Measurements from ENCODE around the gene CD4.

Gene CD4

DNA sequence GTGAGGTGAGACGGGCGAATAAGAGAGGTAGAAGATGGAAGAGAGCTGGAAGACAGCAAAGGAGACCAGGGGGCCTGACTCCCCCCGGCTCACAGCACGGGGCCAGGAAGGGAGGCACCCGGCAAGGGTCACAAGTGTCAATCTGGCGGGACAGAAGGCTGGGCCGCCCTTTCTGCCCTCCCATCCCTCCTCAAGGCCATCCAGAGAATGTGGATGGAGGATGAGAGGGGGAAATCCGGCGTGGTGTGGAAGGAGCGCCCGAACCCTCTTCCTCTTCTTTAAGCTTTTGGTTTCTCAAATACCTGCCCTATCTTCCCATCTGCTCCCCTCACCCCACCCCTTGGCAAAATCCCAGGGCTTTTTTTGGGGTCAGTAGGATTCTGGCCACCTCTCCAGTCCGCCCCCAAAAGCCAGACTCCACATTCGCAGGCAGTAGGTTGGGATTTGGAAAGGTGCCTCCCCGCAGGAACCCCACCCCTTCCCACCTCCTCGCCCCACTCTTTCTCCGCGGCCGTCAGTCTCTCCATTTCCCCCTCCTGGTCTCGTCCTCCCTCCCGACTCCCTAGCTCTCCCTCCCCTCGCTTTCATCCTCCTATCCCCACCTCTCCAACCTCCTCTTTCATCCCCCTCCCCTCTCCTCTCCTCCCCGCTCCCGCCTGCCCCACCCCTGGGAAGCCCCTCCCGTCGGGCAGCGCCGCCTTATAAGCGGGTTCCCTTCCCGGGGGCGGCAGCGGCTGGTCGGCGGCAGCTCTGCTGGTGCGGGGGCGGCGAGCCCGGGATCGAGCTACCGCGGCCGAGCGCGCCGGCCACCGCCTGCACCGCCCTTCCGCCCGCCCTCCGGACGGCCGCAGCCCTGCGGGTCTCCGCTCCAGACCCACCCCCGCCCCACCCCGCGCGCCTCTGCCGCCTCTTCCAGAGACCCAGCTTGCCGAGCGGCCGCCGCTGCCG, 23.4 kb upstream of the CD4 start, which contains the start of gene PTMS:
TSS of gene PTMS (plus strand) at position 730 of the 948 bp plus-strand sequence. CDS start 343 bp downstream, outside the sequence.
- peak; percentile 69 for DNase-seq

DNA sequence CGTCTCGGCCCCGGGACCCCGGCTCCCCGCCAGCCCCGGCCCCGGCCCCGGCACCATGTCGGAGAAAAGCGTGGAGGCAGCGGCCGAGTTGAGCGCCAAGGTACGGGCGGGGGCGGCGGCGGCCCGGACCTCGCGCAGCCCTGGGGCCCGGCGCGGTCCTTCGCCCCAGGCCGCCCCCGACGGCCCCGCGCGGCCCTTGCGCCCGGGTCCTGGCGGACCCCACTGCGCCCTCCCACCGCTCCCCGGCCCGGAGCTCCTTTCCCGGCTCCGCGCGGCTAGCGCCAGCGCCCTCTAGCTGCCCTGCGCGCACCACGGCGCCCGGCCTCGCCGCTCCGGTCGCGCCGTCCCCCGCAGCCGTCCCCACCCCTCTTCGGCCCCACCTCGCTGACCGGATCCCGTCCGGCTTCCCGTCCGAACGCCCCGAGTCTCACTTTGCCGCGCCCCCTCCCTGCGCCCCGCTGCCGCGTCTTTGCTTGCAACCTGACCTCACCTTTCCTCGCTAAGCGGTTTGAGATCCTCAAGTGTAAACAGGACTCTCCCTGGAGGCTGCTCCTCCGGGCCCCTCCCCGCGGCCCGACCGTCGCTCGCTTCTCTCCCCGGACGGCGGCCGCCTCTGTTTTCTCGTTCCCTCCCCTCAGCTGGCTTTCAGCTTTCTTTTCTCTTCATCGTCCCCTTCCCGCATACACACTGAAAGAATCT, 22.5 kb upstream of the CD4 start:
- DNase-seq: peak; percentile 57

DNA sequence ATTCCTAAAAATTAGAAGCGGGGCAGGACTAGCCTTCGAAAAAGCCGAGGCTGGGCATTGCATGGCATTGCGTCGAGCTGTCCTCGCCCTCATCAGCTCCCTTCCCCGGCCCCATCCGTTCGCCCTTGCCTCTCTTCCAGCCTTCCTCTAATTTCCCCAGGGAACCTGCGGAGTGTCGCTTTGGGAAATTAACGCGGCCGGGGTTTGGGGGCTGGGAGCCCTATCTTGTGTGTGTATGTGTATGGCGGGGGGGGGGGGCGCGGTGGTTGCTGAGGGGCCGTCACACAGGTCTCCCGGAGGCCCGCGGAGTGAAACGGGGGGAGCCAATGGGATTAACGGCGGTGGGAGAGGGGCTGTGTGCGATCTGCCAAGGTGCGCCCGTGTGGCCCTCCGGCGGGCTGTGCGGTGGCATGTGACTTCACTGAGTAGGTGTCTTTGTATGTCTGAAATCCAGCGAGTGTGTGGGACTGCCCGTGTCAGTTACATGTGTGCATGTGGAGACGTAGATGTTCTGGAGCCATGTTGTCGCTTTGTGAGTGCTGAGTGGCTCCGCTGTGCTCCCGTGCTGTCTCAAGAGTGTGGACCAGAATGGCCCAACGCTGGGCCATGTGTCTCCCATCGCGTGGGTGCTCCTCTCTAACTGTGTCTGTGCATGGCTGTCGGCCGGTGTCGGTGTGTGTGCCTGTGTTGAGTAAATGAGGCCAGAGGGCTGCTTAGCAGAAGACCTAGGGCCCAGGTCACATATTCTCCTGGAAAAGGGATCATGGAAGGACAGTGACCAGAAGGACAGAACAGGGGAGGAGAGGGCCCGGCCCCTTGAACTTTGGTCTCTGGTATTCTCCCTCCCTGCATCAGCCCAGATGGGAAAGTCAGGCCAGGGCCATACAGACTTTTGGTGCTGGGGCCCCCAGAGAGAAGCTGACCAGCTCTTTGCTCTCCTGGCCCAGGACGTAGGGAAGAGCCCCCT, 21.7 kb upstream of the CD4 start:
- no peak for DNase-seq

DNA sequence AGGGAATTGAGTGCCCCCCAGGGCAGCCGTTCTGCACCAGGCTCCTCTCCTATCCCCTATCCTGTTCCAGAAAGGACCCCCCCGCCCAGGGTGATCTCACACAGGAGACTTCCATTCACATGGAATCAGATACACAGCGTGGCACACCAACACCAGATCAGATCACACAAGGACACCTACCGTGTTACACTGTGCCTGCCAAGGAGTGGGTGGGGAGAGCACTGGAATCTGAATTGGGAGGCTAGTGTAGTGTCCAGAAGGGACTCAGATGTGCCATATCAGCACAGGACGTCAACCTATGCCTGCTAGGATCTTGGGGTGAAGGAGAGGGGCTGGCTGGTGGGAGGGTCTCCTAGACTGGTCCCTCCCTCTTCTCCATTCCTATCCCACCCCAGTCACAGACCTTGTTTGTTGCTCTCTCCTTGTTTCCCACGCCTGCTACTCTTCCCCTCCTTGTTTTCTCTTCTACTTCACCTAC, 20.9 kb upstream of the CD4 start:
- no peak for DNase-seq

DNA sequence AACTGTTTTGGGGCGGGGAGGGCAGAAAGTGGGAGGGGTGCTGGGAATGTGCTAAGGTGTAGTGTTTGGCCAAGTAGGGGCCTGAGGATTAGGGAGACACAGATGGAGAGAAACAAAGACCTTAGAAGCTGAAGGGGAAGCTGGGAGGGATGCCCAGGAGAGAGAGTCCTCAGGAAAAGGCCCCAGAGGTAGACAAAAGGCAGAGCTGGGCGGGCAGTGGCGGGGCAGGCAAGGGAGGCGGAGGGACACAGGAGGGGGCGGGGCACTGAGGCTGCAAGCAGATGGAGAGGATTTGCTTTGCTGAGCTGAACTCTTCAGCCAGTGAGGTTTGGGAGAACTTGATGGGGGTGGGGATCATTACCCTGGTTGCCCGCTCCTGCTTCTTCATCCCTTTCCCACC, 20.3 kb upstream of the CD4 start:
- DNase-seq: no peak

DNA sequence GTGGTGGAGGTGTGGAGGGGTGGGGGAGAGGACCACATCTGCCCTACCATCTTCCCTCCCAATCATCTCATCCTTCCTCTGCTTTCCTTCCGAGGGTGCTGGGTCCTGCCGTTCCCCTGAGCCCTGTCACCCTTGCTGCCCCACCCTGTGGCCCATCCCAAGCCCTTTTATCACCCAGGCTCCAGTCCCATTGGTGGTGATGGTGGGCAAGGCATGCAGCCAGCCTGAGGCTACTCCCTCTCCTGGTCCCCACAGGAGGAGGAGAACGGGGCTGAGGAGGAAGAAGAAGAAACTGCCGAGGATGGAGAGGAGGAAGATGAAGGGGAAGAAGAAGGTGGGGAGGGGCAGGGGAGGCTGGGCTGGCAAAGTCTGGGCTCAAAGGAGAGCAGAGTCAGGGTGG, 19.7 kb upstream of the CD4 start:
- DNase-seq: no peak

DNA sequence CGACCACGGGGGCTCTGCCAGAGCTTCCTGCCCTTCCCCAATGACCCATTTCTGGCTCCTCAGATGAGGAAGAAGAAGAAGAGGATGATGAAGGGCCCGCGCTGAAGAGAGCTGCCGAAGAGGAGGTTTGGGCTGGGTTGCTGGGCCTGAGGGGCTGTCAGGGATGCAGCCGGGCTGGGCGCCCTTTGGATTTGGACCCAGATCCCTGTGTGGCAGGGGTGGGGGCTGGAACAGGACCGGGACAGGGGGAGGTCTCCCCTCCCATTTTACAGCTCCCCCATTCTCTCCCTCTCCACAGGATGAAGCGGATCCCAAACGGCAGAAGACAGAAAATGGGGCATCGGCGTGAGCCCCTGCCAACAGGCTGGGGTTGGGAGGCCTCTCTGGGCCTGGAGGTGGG, 19.2 kb upstream of the CD4 start:
- no peak for DNase-seq

DNA sequence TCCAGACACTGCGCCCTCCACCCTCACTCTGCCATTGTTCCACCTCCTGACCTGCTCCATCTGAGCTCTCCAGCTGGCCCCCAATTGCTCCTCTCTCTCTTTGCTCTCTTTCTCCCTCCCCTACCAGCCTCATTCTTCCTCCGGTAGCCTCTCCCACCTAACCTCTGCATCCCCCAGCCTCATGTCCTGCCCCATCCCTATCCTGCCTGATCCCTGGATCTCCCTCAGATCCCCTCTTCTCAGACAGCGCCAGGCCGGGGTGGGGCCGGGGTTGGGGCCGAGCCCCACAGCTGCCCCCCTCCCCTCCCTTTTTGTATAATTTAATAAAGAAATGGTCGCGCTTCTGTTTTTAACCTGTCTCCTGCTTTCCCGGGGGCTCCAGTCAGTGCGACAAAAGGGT, 18.7 kb upstream of the CD4 start:
- no peak for DNase-seq

DNA sequence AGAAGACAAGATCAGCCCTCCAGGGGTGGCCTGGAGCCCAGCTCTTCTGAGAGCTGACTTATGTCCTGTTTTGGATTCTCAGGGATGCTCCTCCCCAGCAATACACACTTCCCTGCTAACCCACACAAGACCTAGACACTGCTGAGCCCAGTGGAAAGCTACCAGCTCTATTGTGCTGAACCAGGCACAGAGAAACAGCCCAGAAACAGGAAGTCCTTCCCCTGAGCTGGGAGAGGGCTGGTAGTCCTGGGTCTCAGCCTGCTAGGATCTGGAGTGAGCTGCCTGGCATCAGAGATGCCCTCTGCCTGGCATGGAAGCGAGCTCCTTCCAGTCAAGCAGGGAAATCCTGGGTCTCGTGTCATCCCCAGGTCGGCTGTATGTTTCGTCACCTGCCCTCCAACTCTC, 18.2 kb upstream of the CD4 start:
- peak; percentile 51 for DNase-seq

DNA sequence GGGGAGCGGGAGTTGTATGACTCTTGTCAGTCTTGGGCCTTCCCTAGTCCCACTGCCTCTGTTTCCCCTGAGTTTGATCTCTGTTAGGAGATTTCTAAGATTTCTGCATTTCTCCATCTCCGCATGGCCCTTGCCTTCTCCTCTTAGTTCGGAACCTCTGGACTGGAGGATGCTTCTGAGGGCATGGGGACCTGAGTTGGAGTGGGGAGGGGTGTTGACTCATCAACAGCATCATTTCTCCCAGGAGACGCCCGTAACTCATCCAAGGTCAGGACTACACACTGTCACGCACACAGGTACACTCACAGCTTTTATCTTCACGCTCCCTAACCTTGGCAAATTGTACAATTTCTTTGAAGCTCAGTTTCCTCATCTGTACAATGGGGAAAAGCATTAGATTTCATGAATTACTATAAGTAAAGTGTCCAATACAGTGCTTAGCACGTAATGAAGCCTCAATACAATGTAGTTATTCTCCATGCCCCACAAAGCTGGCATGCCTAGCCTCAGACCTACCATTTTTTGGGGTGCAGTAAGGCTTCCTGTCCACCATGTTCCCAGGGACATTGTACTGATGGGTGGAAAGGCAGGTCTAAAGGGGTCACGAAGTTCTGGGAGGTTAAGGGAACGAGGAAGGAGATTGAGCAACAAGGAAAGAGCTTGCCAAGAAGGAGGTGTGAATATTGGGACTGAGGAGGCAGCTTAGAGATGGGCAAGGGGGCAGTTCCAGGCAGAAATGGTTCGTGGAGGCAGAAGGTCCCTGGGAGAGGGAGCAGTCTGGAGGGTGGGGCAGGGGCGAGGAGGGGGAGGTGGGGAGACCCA, 17.6 kb upstream of the CD4 start:
- no peak for DNase-seq

DNA sequence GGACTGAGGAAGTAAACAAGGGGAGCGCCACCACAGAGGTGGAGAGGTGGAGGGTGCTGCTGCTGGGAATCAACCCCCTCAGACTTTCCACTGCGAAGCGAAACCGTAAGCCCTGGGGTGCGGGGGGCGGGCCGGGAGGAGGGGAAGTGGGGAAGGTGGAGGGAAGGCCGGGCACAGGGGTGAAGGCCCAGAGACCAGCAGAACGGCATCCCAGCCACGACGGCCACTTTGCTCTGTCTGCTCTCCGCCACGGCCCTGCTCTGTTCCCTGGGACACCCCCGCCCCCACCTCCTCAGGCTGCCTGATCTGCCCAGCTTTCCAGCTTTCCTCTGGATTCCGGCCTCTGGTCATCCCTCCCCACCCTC, 17.0 kb upstream of the CD4 start, which contains the start of gene LAG3:
TSS of gene LAG3 (plus strand) at position 190 of the 365 bp plus-strand sequence. CDS start 333 bp downstream, outside the sequence.
- DNase-seq: no peak

DNA sequence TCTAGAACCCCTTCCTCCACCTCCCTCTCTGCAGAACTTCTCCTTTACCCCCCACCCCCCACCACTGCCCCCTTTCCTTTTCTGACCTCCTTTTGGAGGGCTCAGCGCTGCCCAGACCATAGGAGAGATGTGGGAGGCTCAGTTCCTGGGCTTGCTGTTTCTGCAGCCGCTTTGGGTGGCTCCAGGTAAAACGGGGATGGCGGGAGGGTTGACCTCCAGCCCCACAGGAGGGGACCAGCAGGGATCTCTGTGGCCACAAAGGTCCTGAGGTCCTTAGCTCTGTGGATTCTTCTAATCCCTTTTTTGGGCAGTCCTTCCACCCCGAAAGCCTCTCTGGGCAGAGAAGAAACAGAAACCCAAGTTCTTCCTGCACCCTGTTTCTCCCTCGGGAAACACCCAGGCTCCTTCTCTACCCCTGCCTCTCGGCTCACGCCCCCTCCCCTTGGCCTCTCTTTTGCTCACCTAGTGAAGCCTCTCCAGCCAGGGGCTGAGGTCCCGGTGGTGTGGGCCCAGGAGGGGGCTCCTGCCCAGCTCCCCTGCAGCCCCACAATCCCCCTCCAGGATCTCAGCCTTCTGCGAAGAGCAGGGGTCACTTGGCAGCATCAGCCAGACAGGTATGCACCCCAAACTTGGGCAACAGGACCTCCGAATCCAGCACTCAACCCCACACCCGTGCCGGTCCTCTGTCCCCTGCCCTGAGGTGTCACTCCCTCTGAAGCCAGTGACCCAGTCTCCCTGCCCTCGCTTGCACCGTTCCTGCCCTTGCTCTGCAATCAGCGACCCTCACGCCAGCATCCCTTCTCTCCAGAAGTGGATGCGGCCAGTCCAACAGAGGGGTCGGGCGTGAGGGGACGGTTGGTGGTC, 16.4 kb upstream of the CD4 start:
- no peak for DNase-seq

DNA sequence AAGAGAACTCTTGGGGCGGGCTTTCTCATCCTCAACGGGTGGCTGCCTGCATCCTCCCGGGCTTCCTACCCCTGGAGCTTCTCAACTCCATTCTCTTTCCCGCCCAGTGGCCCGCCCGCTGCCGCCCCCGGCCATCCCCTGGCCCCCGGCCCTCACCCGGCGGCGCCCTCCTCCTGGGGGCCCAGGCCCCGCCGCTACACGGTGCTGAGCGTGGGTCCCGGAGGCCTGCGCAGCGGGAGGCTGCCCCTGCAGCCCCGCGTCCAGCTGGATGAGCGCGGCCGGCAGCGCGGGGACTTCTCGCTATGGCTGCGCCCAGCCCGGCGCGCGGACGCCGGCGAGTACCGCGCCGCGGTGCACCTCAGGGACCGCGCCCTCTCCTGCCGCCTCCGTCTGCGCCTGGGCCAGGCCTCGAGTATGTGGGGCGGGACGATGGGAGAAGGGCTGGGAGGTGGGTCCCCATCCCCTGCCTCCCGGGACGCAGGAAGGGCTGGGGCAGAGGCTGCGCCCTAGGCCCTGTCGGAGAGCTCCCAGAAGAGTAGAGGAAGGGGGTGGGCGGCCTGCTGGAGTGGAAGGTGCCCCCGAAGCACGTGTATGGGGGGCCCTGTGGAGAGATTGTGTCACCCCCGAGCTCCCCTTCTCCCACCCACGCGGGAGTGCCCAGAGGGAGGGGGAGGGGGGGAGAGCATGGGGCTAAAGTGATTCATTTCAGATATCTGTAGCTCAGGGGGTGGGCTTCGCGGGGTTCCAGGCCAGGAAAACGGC, 15.6 kb upstream of the CD4 start:
- no peak for DNase-seq

DNA sequence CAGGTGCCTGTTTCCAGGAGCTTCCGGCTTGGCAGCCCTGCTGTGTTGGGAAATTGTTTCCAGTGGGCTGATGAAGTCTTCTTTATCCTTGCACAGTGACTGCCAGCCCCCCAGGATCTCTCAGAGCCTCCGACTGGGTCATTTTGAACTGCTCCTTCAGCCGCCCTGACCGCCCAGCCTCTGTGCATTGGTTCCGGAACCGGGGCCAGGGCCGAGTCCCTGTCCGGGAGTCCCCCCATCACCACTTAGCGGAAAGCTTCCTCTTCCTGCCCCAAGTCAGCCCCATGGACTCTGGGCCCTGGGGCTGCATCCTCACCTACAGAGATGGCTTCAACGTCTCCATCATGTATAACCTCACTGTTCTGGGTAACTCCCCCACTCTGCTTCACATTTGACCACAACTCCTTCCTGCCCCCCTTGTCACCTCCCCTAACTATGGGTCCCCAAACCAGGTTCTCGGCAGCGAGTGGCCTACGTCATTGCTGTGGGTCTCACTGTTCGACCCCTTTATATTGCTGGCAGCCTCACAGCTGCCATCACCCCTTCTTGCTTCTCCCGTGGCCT, 14.7 kb upstream of the CD4 start:
- DNase-seq: no peak

DNA sequence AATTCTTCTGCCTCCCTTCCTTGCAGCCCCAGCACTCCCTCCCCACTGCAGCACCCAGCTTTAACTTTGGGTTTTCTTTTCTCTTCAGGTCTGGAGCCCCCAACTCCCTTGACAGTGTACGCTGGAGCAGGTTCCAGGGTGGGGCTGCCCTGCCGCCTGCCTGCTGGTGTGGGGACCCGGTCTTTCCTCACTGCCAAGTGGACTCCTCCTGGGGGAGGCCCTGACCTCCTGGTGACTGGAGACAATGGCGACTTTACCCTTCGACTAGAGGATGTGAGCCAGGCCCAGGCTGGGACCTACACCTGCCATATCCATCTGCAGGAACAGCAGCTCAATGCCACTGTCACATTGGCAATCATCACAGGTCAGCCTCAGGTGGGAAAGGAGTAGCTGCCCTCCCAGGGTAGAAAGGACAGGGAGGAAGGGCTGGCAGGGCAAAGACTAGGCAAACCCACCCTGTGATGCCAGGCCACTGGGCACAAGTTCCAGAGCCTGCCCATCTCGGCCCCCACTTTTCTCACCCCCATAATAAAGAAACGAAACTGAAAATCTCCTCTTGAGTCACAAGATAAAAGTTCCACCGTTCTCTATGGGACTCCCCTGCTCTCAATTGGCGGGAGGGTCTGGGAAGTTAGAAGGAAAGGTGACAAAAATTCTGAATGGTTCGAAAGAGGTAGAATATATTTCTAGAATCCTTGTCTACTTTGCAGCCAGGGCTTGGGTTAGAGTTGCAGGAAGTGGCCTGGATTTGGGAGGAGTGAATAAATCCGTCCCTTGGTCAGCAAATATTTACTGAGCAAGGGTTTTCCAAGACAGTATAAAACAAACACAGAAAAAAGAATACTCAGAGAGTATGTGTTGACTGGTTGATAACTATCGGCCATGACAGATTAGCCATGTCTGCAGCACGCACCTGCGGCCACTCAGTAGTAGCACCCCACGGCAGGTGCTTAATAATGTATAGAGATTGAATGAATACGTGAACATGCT, 13.8 kb upstream of the CD4 start:
- DNase-seq: no peak

DNA sequence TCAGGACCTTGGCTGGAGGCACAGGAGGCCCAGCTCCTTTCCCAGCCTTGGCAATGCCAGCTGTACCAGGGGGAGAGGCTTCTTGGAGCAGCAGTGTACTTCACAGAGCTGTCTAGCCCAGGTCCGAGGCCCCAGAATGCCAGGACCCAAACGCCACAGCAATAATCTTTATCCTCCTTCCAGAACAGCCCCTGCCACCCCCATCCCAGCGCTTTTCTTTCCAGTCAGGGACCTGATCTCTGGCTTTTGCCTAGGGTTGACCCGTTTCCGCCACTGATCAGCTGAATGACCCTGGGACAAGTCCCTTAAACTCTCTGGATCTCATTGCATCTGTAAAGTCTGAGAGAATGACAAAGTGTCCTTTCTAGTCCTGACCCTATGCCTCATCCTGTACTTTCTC, 11.9 kb upstream of the CD4 start:
- no peak for DNase-seq

DNA sequence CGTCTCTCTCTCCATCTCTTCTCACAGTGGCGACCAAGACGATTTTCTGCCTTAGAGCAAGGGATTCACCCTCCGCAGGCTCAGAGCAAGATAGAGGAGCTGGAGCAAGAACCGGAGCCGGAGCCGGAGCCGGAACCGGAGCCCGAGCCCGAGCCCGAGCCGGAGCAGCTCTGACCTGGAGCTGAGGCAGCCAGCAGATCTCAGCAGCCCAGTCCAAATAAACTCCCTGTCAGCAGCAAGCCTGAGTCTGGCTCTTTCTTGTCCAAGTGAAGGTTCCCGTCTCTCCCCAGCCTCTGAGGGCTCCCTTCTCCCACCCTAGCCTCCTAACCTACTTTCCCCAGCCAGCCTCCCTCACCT, 11.1 kb upstream of the CD4 start:
- no peak for DNase-seq
